Measurements from ENCODE around the gene PARD3.
A peak's percentile ranks its signal among the peaks of the same experiment; 100 is the strongest.

Gene PARD3

GRCh38 chr10:34114914-34115313, 700.2 kb downstream of the PARD3 start:
- DNase-seq (ENCODE audit: low read depth in 2 of 2): no peak
- TF ChIP-seq CTCF (IDR thresholded peaks at IDR 0.05; ENCODE audit: low read depth, low read length): no peak
- no peak overlapping the region for H3K4me3 ChIP-seq (replicated peaks in 1 of 2; ENCODE audit: low read depth in 2 of 2, low read length in 2 of 2)

- no peak overlapping the region for H3K4me3 ChIP-seq (replicated peaks in 1 of 2; ENCODE audit: low read depth in 2 of 2, low read length in 2 of 2)
- no peak for DNase-seq (ENCODE audit: low read depth in 2 of 2)
- TF ChIP-seq CTCF (IDR thresholded peaks at IDR 0.05; ENCODE audit: low read depth, low read length): no peak
Measured at GRCh38 chr10:34113504-34114225, 701.4 kb downstream of the PARD3 start.

- no peak for TF ChIP-seq CTCF (IDR thresholded peaks at IDR 0.05; ENCODE audit: low read depth, low read length)
- DNase-seq (ENCODE audit: low read depth in 2 of 2): peak in 1 of 2 donors; percentile 67
- H3K4me3 ChIP-seq (replicated peaks in 1 of 2; ENCODE audit: low read depth in 2 of 2, low read length in 2 of 2): no peak overlapping the region
Measured at GRCh38 chr10:34112171-34112782, 702.8 kb downstream of the PARD3 start.

- no peak for DNase-seq (ENCODE audit: low read depth in 2 of 2)
- no peak overlapping the region for H3K4me3 ChIP-seq (replicated peaks in 1 of 2; ENCODE audit: low read depth in 2 of 2, low read length in 2 of 2)
- TF ChIP-seq CTCF (IDR thresholded peaks at IDR 0.05; ENCODE audit: low read depth, low read length): no peak
Measured at GRCh38 chr10:34111179-34111578, 703.9 kb downstream of the PARD3 start.

GRCh38 chr10:34109952-34110702, 705.0 kb downstream of the PARD3 start:
- peak in 1 of 2 donors; percentile 83 for DNase-seq (ENCODE audit: low read depth in 2 of 2)
- no peak for TF ChIP-seq CTCF (IDR thresholded peaks at IDR 0.05; ENCODE audit: low read depth, low read length)
- H3K4me3 ChIP-seq (replicated peaks in 1 of 2; ENCODE audit: low read depth in 2 of 2, low read length in 2 of 2): no peak overlapping the region

GRCh38 chr10:34109495-34109894, 705.6 kb downstream of the PARD3 start:
- DNase-seq (ENCODE audit: low read depth in 2 of 2): no peak
- no peak overlapping the region for H3K4me3 ChIP-seq (replicated peaks in 1 of 2; ENCODE audit: low read depth in 2 of 2, low read length in 2 of 2)
- TF ChIP-seq CTCF (IDR thresholded peaks at IDR 0.05; ENCODE audit: low read depth, low read length): no peak
